Right lobe of liver (tissue), 6 donors: ENCODE data around the gene FBN3. TPM values are rescaled to one million over a fixed set of nuclear protein-coding genes. Genes with fewer than 3 reads are reported as not detected.
A peak's percentile ranks its signal among the peaks of the same experiment; 100 is the strongest.

ENCODE experiments used
- ATAC-seq, 4 donors: fragments of 200-7000 bp; cut with Tn5 transposase; one replicate each; pipeline ENCODE4 v1.9.1; 2020; ENCODE audit warnings: mild to moderate bottlenecking in 4 of 4, moderate library complexity in 4 of 4
- DNase-seq, 3 donors: peaks; one replicate each; pipeline ENCODE4 v3.0.0-alpha.2; 2020
- H3K27ac ChIP-seq, 3 donors: fragments of 200-600 bp; one replicate each; pipeline ENCODE4 v1.8.0; 2022
- H3K27me3 ChIP-seq, 2 donors: fragments of 200-600 bp; one replicate each; pipeline ENCODE4 v1.8.0; 2022
- H3K36me3 ChIP-seq, 4 donors: fragments of 200-600 bp; sonication (generic) in 1 of 4; one replicate each; pipeline versions ENCODE4 v1.5.1 to v1.8.0; 2017 to 2022; ENCODE audit warnings: control low read depth in 1 of 4
- H3K4me1 ChIP-seq, 4 donors: fragments of 200-600 bp; sonication (generic) in 1 of 4; one replicate each; pipeline versions ENCODE4 v1.5.1 to v1.8.0; 2017 to 2022; ENCODE audit warnings: control low read depth in 1 of 4
- H3K4me3 ChIP-seq, 3 donors: fragments of 200-600 bp; one replicate each; pipeline ENCODE4 v1.8.0; 2022
- H3K9me3 ChIP-seq, 4 donors: fragments of 200-600 bp; sonication (generic) in 1 of 4; one replicate each; pipeline versions ENCODE4 v1.5.1 to v1.8.0; 2017 to 2022; ENCODE audit warnings: control low read depth in 1 of 4
- CTCF ChIP-seq, 4 donors: fragments of 200-600 bp in 3 of 4; fragments of 450-650 bp in 1 of 4; IDR thresholded peaks; one replicate each; pipeline versions ENCODE4 v1.5.1 to v1.8.0; 2016 to 2022; ENCODE audit warnings: antibody characterized with exemption in 4 of 4, mild to moderate bottlenecking in 2 of 4
- POLR2A ChIP-seq: fragments of 450-650 bp; IDR thresholded peaks from one replicate; pipeline ENCODE4 v1.6.1; 2017; ENCODE audit warnings: antibody characterized with exemption, mild to moderate bottlenecking
- WGBS: methylation state at CpG from one replicate; pipeline ENCODE4 v1.1.6; 2018; ENCODE audit warnings: low coverage, low lambda C conversion rate; ENCODE audit not compliant: insufficient coverage; ENCODE audit errors: missing lambda C conversion rate; 5-methylcytosine and 5-hydroxymethylcytosine counted together
- intact Hi-C, 2 donors: fragments of 100-400 bp; cut with DNase I; formaldehyde crosslinking; loops; one replicate each; pipeline versions ENCODE4 v1.11.2 to v1.14.1; 2022
- total RNA-seq, 6 experiments: library from RNA; depleted of rRNA in 2 of 6; stranded (reverse); fragments of >200 nt in 2 of 6; fragmentation: NEBNext Ultra II Directional in 3 of 6; extraction: Animal tissue kit (Norgen Biotek cat#: 25700) in 3 of 6; gene quantifications; one replicate each; pipeline versions ENCODE4 v1.1.0 to v1.2.4, GENCODE V29; 2016 to 2023
- donor health status: DM: no; HTN: yes; CAD: no.
- donor health status: DM: no; HTN: no; CAD: no.
- donor health status: DM: no; HTN: no; CAD: no.
- donor health status: DM: no; HTN: yes; CAD: no.
- donor health status: DM: no; HTN: yes; CAD: no.

The FBN3 gene
- total RNA-seq, 6 experiments from 2014 or later, result 0.11 to 0.37 TPM; not detected in 4

- intact Hi-C loops, result no loop called here
- no peaks in the 10 kb centered on the region for H3K27me3 ChIP-seq
- H3K4me1 ChIP-seq, result no peaks in the 10 kb centered on the region
- DNase-seq, result no peak
- no peak overlapping the region for H3K27ac ChIP-seq
- H3K36me3 ChIP-seq, result no peaks in the 10 kb centered on the region
- 67% methylated on average over 3 of the region's 6 CpGs for WGBS
- no peaks in the 10 kb centered on the region for H3K9me3 ChIP-seq
- no peak overlapping the region for H3K4me3 ChIP-seq
- no peak for ATAC-seq
- TF ChIP-seq CTCF (IDR thresholded peaks at IDR 0.05) (no peak), POLR2A (no peak)
These were observed 6.9 kb downstream of the FBN3 start for GRCh38 chr19:8142513-8142900.

GRCh38 chr19:8141726-8142512 lies 7.5 kb downstream of the FBN3 start:
- intact Hi-C loops, result no loop called here
- no peak overlapping the region for H3K27ac ChIP-seq
- ATAC-seq (peak in 1 of 4 donors; percentile 22), DNase-seq (no peak)
- WGBS, result 88% methylated on average over 4 of the region's 21 CpGs
- no peaks in the 10 kb centered on the region for H3K4me1 ChIP-seq
- H3K4me3 ChIP-seq, result no peak overlapping the region
- TF ChIP-seq CTCF (IDR thresholded peaks at IDR 0.05) (no peak), POLR2A (no peak)
- no peaks in the 10 kb centered on the region for H3K27me3 ChIP-seq
- no peaks in the 10 kb centered on the region for H3K36me3 ChIP-seq
- H3K9me3 ChIP-seq, result no peaks in the 10 kb centered on the region

GRCh38 chr19:8138201-8138600 lies 11.2 kb downstream of the FBN3 start:
- no peak for ATAC-seq
- intact Hi-C loops, result no loop called here
- H3K36me3 ChIP-seq, result no peaks in the 10 kb centered on the region

GRCh38 chr19:8137425-8137824 lies 12.0 kb downstream of the FBN3 start:
- TF ChIP-seq POLR2A, result no peak
- no peak for TF ChIP-seq CTCF (IDR thresholded peaks at IDR 0.05)
- intact Hi-C loops, result no loop called here
- H3K27ac ChIP-seq, result no peak overlapping the region
- H3K27me3 ChIP-seq, result no peaks in the 10 kb centered on the region
- no peaks in the 10 kb centered on the region for H3K36me3 ChIP-seq
- no peaks in the 10 kb centered on the region for H3K9me3 ChIP-seq
- WGBS, result 92% methylated on average over 1 of the region's 1 CpG
- no peak for DNase-seq
- no peaks in the 10 kb centered on the region for H3K4me1 ChIP-seq
- no peak for ATAC-seq
- H3K4me3 ChIP-seq, result no peak overlapping the region

More at GRCh38 chr19:8138201-8138600, 11.2 kb downstream of the FBN3 start:
- H3K9me3 ChIP-seq, result no peaks in the 10 kb centered on the region
- TF ChIP-seq POLR2A (no peak), CTCF (IDR thresholded peaks at IDR 0.05) (no peak)
- no peak for DNase-seq
- no peak overlapping the region for H3K27ac ChIP-seq
- no peak overlapping the region for H3K4me3 ChIP-seq
- WGBS, result no CpG with 5 or more reads among the region's 17 CpGs
- no peaks in the 10 kb centered on the region for H3K4me1 ChIP-seq
- no peaks in the 10 kb centered on the region for H3K27me3 ChIP-seq
